ENCODE results near the gene NPB.

Gene NPB

GRCh38 chr17:81899514-81900166, 2.4 kb upstream of the NPB start:
- TF ChIP-seq CTCF (IDR thresholded peaks at IDR 0.05), result no peak
- peaks cover 69% of the 10 kb centered on the region for H3K36me3 ChIP-seq
- peaks cover 0 to 10% of the 10 kb centered on the region in 2 experiments for H3K4me1 ChIP-seq (ENCODE audit: control insufficient read depth in 1 of 2, insufficient read depth in 1 of 2, low read depth in 1 of 2, low read length in 1 of 2)
- H3K4me3 ChIP-seq (ENCODE audit: low read depth in 1 of 2, low read length in 1 of 2), result no peak overlapping the region
- no peaks in the 10 kb centered on the region for H3K9me3 ChIP-seq
- peaks cover 34% of the 10 kb centered on the region for H3K27me3 ChIP-seq
- H3K27ac ChIP-seq, result no peak overlapping the region

- Histone ChIP-seq H3K9me3 (no peaks in the 10 kb centered on the region), H3K4me3 (ENCODE audit: low read depth in 1 of 2, low read length in 1 of 2) (no peak overlapping the region), H3K27ac (no peak overlapping the region), H3K36me3 (peaks cover 64% of the 10 kb centered on the region), H3K27me3 (peaks cover 34% of the 10 kb centered on the region), H3K4me1 (ENCODE audit: control insufficient read depth in 1 of 2, insufficient read depth in 1 of 2, low read depth in 1 of 2, low read length in 1 of 2) (peaks cover 0 to 10% of the 10 kb centered on the region in 2 experiments)
- no peak for TF ChIP-seq CTCF (IDR thresholded peaks at IDR 0.05)
Observed at GRCh38 chr17:81900181-81900820, 1.7 kb upstream of the NPB start.

GRCh38 chr17:81901167-81902022, 643 bp upstream of the NPB start:
- no peak for TF ChIP-seq CTCF (IDR thresholded peaks at IDR 0.05)
- Histone ChIP-seq H3K27me3 (peaks cover 34% of the 10 kb centered on the region), H3K36me3 (peaks cover 53% of the 10 kb centered on the region), H3K4me3 (ENCODE audit: low read depth in 1 of 2, low read length in 1 of 2) (no peak overlapping the region), H3K27ac (no peak overlapping the region), H3K9me3 (no peaks in the 10 kb centered on the region), H3K4me1 (ENCODE audit: control insufficient read depth in 1 of 2, insufficient read depth in 1 of 2, low read depth in 1 of 2, low read length in 1 of 2) (peaks cover 0 to 10% of the 10 kb centered on the region in 2 experiments)

- Histone ChIP-seq H3K27me3 (peaks cover 34% of the 10 kb centered on the region), H3K4me1 (ENCODE audit: control insufficient read depth in 1 of 2, insufficient read depth in 1 of 2, low read depth in 1 of 2, low read length in 1 of 2) (peaks cover 0 to 10% of the 10 kb centered on the region in 2 experiments), H3K9me3 (no peaks in the 10 kb centered on the region), H3K4me3 (ENCODE audit: low read depth in 1 of 2, low read length in 1 of 2) (no peak overlapping the region), H3K27ac (no peak overlapping the region), H3K36me3 (peaks cover 41% of the 10 kb centered on the region)
- no peak for TF ChIP-seq CTCF (IDR thresholded peaks at IDR 0.05)
Observed at GRCh38 chr17:81902653-81903414, 796 bp downstream of the NPB start.

GRCh38 chr17:81903415-81903831, 1.4 kb downstream of the NPB start:
- Histone ChIP-seq H3K27ac (no peak overlapping the region), H3K4me1 (ENCODE audit: control insufficient read depth in 1 of 2, insufficient read depth in 1 of 2, low read depth in 1 of 2, low read length in 1 of 2) (peaks cover 0 to 10% of the 10 kb centered on the region in 2 experiments), H3K4me3 (ENCODE audit: low read depth in 1 of 2, low read length in 1 of 2) (no peak overlapping the region), H3K36me3 (peaks cover 35% of the 10 kb centered on the region), H3K9me3 (no peaks in the 10 kb centered on the region), H3K27me3 (peaks cover 34% of the 10 kb centered on the region)
- no peak for TF ChIP-seq CTCF (IDR thresholded peaks at IDR 0.05)

All from neutrophil (primary cell).